ENCODE results near the gene ARHGEF17.

The ARHGEF17 gene

DNA sequence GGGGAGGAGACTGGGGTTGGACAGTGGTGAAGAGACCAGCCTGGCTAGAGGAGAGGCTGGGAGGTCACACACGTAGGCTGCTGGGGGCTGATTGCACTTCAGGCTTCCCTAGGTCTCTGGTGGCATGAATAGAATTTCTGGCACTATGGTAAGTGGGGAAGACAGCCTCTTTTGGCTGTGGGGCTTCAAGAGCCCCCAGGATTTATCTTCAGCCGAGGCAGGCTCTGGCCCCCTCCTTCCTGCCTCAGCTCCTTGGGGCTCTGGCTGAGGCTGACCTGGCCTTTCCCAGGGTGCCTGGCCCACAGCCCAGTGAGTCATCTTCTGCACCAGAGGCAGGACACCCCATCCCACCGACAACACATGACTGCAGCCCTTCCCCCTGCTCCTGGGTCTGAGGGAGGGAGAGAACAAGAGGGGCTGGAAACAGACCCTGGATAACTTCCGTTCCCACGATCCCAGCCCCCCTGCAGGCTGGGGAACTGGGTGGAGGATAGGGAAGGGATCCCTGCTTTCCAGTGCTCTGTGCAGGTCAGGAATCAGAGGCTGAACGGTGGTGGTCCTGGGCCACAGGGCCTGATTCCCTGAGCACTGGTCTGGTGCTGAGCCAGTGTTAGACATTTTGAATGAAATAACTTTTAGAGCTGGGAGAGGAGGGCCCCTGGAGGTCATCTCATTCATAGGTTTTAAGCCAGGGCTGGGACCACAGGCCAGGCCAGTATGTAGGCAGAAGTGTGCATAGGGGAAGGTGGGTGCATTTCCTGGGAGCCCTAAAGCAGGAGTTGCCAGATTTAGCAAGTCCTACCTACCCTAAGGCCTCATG, 26.5 kb downstream of the ARHGEF17 start:
- peak; percentile 75 for DNase-seq

GRCh38 chr11:73335204-73335923, 27.3 kb downstream of the ARHGEF17 start:
- peak; percentile 95 for DNase-seq

GRCh38 chr11:73337846-73338245, 29.8 kb downstream of the ARHGEF17 start:
- DNase-seq: no peak

DNA sequence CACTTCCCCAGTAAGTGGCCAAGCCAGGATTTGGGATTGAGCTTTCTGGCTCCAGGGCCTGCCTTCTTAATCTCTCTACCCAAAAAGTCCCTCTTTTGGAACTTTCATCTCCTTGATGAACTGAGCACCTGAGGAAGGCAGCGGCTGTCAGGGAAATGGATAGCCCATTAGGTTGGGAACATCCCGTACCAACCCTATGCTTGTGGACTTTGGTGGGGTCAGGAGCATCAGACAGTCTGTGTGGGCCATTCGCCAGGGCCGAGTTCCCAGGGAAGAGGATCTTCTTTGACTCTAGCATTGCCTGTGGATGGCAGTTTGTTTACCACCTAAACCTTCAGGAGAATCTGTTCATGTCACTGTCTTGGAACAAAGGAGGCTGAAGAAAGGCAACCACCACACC, 30.2 kb downstream of the ARHGEF17 start:
- DNase-seq: no peak

DNA sequence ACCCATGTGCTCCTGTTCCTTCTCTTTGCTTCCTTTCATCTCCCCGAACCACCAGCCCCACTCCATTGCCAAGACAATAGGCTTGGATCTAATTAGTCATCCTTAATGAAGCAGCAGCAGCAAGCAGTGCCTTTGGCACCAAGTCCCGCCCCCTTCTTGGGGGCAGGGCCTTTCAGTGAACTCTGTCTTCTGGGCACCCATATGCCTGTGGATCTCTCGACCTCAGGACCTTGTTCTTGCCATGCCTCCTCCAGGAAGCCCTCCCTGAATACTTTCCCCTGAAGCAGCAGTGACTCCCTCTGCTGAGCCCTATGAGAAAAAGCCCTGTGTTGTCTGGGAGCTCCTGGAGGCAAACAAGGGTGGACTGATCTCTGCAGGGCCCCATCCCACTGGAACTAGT, 32.1 kb downstream of the ARHGEF17 start:
- no peak for DNase-seq

DNA sequence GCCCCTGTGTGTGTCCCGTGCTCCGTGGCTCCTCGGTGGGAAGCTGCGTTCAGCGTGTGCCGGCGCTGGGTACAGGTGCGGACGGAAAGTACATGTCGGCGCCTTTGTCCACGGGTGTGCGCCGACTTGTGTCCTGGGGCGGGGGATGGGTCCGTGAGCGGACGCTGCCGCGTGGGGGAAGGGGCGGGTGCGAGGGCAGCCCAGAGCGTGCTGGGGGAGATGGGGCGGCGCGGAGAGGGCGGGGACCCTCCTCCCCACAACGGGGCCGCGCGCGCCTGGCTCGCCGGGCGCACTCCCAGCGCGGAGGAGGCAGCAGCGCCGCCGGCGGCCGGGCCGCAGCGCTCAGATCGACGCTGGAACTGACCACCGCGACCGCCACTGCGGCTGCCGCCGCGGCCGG, 34.6 kb downstream of the ARHGEF17 start:
- no peak for DNase-seq

DNA sequence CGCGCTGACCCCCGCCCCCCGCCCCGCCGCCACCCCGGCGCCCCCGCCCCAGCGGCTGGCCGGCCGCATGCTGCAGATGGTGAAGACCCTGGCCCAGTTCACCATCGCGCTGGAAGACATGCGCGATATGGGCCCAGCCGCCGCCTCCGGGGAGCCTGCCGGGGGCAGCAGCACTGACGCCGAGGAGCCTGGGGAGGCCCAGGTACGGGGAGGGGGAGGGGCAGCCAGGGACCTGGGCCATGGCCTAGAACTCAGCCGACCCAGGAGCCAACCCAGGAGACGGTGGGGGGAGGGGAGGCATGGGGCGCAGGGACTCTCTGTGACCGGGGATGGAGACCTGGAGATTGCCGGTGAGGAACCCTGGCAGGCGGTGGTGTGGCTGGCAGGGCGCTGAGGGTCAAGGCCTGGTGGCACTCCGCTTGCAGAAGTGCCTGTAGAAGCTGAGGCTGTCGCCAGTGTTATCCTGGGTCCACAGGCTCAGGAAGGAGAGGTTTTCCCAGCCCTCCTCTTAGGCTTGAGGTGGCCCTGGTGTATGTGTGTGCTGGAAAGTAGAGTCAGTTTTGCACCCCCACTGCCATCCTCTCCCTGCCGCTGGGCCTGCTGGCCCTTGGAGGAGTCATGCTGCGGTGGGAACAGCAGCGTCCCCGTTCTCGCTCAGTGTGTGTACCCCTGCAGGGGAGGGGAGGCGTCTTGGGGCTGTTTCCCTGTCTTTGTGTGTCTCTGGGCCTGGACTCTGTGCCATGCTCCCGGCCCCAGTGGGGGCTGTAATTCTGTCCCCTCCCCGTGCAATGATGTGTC, 35.2 kb downstream of the ARHGEF17 start:
- no peak for DNase-seq

DNA sequence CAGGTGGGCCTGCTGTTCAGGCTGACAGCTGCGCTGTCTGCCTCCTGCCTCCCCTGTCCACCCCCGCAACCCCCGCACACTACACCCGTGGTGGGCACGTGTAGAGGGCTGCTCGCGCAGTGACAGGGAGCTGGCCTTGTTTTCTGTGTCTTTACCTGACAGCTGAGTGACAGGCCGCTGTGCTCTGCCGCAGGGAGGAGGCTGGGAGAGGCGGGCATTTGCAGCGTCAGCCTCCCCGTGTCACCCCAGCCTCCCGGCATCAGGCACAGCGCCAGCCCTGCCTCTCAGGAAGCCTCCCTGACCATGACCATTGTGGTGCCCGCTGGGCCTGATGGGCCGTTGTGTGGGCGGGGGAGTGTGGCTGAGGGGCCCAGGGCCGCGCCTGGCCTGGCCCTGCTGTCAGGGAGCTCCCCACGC, 36.1 kb downstream of the ARHGEF17 start:
- DNase-seq: no peak

GRCh38 chr11:73345481-73346160, 37.5 kb downstream of the ARHGEF17 start:
- DNase-seq: no peak

DNA sequence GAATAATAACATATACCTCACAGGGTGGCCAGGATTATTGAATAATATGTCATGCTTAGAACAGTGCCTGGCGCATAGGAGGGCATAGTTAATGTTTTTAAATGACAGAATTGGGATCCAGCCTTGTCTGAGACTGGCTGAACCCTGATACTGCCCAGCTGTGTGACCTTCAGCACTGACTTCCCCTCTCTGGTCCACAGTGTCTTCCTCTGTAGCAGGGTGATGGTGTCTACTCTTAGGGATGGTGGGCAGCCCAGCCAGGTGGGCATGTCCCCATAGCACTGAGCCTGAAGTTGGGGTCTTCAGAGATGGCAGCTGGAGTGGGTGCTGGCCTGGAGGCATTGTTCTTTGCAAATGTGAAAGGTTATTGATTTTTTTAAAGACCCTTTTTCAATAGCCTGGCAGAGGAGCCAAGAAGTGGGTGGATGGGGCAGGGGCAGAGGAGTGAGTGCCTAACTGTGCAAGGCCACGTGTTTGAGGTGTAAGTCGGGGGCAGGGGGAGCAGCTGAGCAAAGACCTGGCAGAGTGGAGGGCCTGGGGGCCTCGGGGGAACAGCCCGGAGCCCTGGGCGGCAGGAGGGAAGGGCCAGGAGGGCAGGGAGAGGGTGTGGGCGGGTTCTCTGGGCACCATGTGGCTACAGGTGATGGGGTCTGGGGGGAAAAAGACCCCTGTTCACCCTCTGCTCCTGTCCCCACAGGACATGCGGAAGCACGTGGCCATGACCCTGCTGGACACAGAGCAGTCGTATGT, 38.3 kb downstream of the ARHGEF17 start:
- DNase-seq: no peak

- no peak for DNase-seq
These were observed 39.0 kb downstream of the ARHGEF17 start for GRCh38 chr11:73347067-73347466.

- no peak for DNase-seq
These were observed 40.8 kb downstream of the ARHGEF17 start for GRCh38 chr11:73348838-73349237.

DNA sequence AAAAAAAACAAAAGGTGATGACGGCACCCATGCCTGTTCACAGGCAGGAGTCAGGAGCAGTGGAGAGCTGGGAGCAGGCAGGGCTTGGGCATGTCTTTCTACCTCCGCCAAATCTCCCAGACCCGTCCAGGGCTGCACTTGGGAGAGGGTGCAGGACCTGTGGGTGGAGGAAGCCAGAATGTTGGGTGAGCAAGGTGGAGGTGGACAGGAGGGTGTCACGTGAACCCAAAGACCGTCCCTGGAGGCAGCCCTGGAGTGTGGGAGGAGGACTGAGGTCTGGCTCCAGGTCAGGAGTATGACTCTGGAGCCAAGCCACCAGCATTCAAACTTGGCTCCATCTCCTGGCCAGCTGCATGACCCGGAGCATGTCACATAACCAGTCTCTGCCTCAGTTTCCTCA, 41.6 kb downstream of the ARHGEF17 start:
- no peak for DNase-seq

DNA sequence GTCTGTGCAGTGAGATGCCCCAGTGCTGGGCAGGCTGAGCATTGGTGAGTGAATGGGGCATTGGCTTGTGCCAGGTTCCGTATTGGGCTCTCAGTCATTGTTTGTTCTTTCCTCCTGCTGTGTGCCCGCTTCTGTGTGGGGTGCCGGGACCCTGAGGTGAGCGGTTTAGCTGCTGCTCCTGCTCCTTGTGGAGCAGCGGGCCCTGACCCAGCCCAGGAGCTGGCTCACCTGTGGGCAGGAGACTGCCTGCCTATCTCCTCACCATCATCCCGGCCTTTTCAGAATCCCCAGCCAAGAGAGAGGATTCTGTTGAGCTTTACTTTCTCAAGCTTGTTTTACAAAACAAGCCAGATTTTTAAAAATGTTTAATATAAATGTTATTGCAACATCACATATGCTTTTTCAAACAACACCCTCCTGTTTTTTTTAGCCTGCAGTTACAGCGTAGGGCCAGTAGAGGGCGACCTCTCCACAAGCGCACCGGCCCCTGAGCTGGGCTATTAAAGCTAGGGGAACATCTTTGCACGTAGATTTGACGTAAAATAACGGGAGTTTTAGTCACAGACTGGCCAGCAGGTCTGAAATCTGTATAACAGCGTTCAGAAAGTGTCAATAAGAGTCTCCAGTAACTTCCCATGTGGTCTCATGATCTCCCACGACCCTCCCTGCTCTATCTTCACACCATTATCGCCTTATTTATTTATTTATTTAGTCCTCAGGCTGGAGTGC, 43.0 kb downstream of the ARHGEF17 start:
- DNase-seq: no peak

GRCh38 chr11:73353422-73353821, 45.3 kb downstream of the ARHGEF17 start:
- DNase-seq: no peak

GRCh38 chr11:73355109-73355508, 47.0 kb downstream of the ARHGEF17 start:
- no peak for DNase-seq

- DNase-seq: no peak
These were observed 49.1 kb downstream of the ARHGEF17 start for GRCh38 chr11:73356979-73357860.

DNA sequence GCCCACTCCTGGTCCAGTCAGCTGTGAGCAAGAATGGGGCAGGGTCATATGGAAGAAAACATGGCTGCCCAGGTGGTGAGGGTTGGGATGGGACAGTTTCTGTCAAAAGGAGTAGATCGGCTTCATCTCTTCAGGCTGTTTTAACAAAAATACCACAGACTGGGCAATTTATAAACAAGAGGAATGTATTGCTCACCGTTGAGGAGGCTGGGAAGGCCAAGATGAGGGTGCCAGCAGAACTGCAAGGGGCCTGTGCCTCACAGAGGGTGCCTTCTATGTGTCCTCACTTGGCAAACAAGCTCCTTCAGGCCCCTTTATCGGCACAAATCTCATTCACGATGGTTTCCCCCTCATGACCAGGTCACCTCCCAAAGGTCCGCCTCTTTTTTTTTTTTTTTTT, 50.0 kb downstream of the ARHGEF17 start:
- no peak for DNase-seq

DNA sequence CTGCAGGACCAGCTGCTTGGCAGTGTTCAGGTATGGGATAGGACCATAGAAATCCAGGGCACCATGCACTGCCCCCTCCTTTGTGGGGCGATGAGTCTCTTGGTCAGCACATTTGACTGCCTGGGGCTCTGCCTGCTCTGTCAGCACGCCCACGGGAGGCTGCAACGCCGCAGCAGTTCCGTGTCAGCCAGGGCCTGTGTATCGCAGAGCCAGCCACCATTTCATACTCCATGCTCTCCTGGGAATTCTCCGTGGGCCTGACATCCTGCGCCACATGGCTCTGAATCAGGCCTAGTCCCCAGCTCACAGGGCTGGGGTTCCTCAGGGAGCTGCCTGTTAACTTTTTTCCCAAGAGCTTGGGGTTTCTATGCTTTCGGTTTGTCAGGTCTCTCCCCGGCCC, 51.3 kb downstream of the ARHGEF17 start:
- DNase-seq: no peak

Measured in right forelimb (tissue), 1 donor.